Progenitor cell of endocrine pancreas (in vitro differentiated cells): ENCODE data around the gene ADGRG4. TPM values are rescaled to one million over a fixed set of nuclear protein-coding genes. Genes with fewer than 3 reads are reported as not detected.

Experiments used
- DNase-seq: peaks from one replicate; pipeline ENCODE4 v3.0.0; 2021; ENCODE audit warnings: low spot score; ENCODE audit not compliant: unreplicated experiment
- H3K27ac Mint-ChIP-seq: 2 replicates; pipeline ENCODE4 v1.8.0; 2021; ENCODE audit warnings: mild to moderate bottlenecking, moderate library complexity, mixed read lengths
- H3K27me3 Mint-ChIP-seq: 2 replicates; pipeline ENCODE4 v1.8.0; 2021; ENCODE audit warnings: mixed read lengths
- H3K36me3 Mint-ChIP-seq: 2 replicates; pipeline ENCODE4 v1.8.0; 2022; ENCODE audit warnings: mixed read lengths; ENCODE audit not compliant: insufficient read depth
- H3K4me1 Mint-ChIP-seq: 2 replicates; pipeline ENCODE4 v1.8.0; 2021; ENCODE audit warnings: low read depth, mixed read lengths
- H3K4me3 Mint-ChIP-seq: 2 replicates; pipeline ENCODE4 v1.8.0; 2021; ENCODE audit warnings: low read depth, mild to moderate bottlenecking, moderate library complexity, mixed read lengths
- H3K9me3 Mint-ChIP-seq: 2 replicates; pipeline ENCODE4 v1.8.0; 2021; ENCODE audit warnings: low read depth, mixed read lengths
- total RNA-seq: library from RNA; stranded (reverse); gene quantifications from 2 replicates; pipeline ENCODE4 v1.2.1, GENCODE V29; 2021
- TF ChIP-seq, protein P1 (sequence below): fragments of 200-600 bp; sonication (generic); IDR thresholded peaks from one replicate; pipeline ENCODE4 v1.5.0; 2021; ENCODE audit warnings: antibody characterized with exemption, mild to moderate bottlenecking; ENCODE audit not compliant: unreplicated experiment

Gene ADGRG4
- total RNA-seq, 1 donor from 2014 or later = 2.7 TPM

DNA sequence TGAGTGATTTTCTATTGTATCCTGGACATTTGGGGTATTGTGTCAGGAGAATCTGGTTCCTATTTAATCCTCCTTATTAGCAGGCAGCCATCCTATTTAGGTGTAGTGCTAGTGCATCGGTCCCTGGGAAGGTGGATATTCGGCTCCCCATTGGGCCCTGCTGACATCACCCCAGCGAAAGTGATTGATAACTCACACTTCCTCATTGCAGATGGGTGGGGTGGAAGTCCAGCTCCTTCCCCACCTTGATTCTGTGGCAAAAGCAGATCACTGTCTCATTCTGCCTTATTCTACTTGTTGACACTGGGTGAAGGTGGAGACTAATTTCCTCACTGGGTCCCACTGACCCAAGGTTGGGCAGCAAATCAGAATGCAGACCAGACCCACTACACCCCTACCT lies 163.8 kb downstream of the ADGRG4 start:
- H3K27ac Mint-ChIP-seq = no peak overlapping the region
- no peak for DNase-seq
- H3K4me1 Mint-ChIP-seq = peaks cover 2% of the 10 kb centered on the region
- peaks cover 5% of the 10 kb centered on the region for H3K9me3 Mint-ChIP-seq
- TF ChIP-seq, protein P1, sequence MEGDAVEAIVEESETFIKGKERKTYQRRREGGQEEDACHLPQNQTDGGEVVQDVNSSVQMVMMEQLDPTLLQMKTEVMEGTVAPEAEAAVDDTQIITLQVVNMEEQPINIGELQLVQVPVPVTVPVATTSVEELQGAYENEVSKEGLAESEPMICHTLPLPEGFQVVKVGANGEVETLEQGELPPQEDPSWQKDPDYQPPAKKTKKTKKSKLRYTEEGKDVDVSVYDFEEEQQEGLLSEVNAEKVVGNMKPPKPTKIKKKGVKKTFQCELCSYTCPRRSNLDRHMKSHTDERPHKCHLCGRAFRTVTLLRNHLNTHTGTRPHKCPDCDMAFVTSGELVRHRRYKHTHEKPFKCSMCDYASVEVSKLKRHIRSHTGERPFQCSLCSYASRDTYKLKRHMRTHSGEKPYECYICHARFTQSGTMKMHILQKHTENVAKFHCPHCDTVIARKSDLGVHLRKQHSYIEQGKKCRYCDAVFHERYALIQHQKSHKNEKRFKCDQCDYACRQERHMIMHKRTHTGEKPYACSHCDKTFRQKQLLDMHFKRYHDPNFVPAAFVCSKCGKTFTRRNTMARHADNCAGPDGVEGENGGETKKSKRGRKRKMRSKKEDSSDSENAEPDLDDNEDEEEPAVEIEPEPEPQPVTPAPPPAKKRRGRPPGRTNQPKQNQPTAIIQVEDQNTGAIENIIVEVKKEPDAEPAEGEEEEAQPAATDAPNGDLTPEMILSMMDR = no peak
- H3K36me3 Mint-ChIP-seq = no peaks in the 10 kb centered on the region
- no peaks in the 10 kb centered on the region for H3K27me3 Mint-ChIP-seq
- no peak overlapping the region for H3K4me3 Mint-ChIP-seq

Other genes starting within 250 kb of the ADGRG4 start
- 2.8 and 3.0 TPM in 2 replicates for gene FHL1, start 153.4 kb upstream of the ADGRG4 start, total RNA-seq
- 5.8 and 5.9 TPM in 2 replicates for gene MAP7D3, start 49.6 kb upstream of the ADGRG4 start, total RNA-seq
- gene BRS3, start 187.0 kb downstream of the ADGRG4 start, total RNA-seq = 0.10 TPM in 1 of 2 replicates, not detected in the other
- gene HTATSF1, start 196.6 kb downstream of the ADGRG4 start, total RNA-seq = 56.6 and 60.4 TPM in 2 replicates
- 0.24 and 1.8 TPM in 2 replicates for gene VGLL1, start 231.3 kb downstream of the ADGRG4 start, total RNA-seq